ENCODE data around the gene NELL2. TPM values are rescaled to one million over a fixed set of nuclear protein-coding genes. Genes with fewer than 3 reads are reported as not detected.

NELL2 gene
- total RNA-seq, 1 donor from 2014 or later, result 1.7 TPM

- no peaks in the 10 kb centered on the region for H3K9me3 Mint-ChIP-seq (ENCODE audit: unreplicated experiment)
- H3K36me3 Mint-ChIP-seq (ENCODE audit: low read depth, unreplicated experiment), result no peaks in the 10 kb centered on the region
- peaks cover 12% of the 10 kb centered on the region for H3K4me1 Mint-ChIP-seq (ENCODE audit: unreplicated experiment)
- H3K27me3 Mint-ChIP-seq (ENCODE audit: unreplicated experiment), result no peaks in the 10 kb centered on the region
- no peak for DNase-seq (ENCODE audit: low spot score)
- TF ChIP-seq CTCF (IDR thresholded peaks at IDR 0.05; ENCODE audit: unreplicated experiment), result no peak
- H3K4me3 Mint-ChIP-seq (ENCODE audit: unreplicated experiment), result no peak overlapping the region
- no peak overlapping the region for H3K27ac Mint-ChIP-seq (ENCODE audit: unreplicated experiment)
These were observed 333.4 kb downstream of the NELL2 start for GRCh38 chr12:44542716-44543115.

GRCh38 chr12:44537354-44537753 is 338.8 kb downstream of the NELL2 start:
- Mint-ChIP-seq H3K9me3 (ENCODE audit: unreplicated experiment) (no peaks in the 10 kb centered on the region), H3K27ac (ENCODE audit: unreplicated experiment) (no peak overlapping the region), H3K27me3 (ENCODE audit: unreplicated experiment) (no peaks in the 10 kb centered on the region), H3K4me1 (ENCODE audit: unreplicated experiment) (peaks cover 5% of the 10 kb centered on the region), H3K4me3 (ENCODE audit: unreplicated experiment) (no peak overlapping the region), H3K36me3 (ENCODE audit: low read depth, unreplicated experiment) (no peaks in the 10 kb centered on the region)
- TF ChIP-seq CTCF (IDR thresholded peaks at IDR 0.05; ENCODE audit: unreplicated experiment), result no peak
- no peak for DNase-seq (ENCODE audit: low spot score)

- Mint-ChIP-seq H3K27ac (ENCODE audit: unreplicated experiment) (no peak overlapping the region), H3K27me3 (ENCODE audit: unreplicated experiment) (no peaks in the 10 kb centered on the region), H3K4me1 (ENCODE audit: unreplicated experiment) (no peaks in the 10 kb centered on the region), H3K36me3 (ENCODE audit: low read depth, unreplicated experiment) (no peaks in the 10 kb centered on the region), H3K9me3 (ENCODE audit: unreplicated experiment) (no peaks in the 10 kb centered on the region), H3K4me3 (ENCODE audit: unreplicated experiment) (no peak overlapping the region)
- no peak for DNase-seq (ENCODE audit: low spot score)
- no peak for TF ChIP-seq CTCF (IDR thresholded peaks at IDR 0.05; ENCODE audit: unreplicated experiment)
These were observed 343.2 kb downstream of the NELL2 start for GRCh38 chr12:44532940-44533339.

GRCh38 chr12:44531320-44531971 is 344.7 kb downstream of the NELL2 start:
- no peak for DNase-seq (ENCODE audit: low spot score)
- H3K36me3 Mint-ChIP-seq (ENCODE audit: low read depth, unreplicated experiment), result no peaks in the 10 kb centered on the region
- TF ChIP-seq CTCF (IDR thresholded peaks at IDR 0.05; ENCODE audit: unreplicated experiment), result no peak

GRCh38 chr12:44526655-44527182 is 349.4 kb downstream of the NELL2 start:
- Mint-ChIP-seq H3K27me3 (ENCODE audit: unreplicated experiment) (no peaks in the 10 kb centered on the region), H3K4me1 (ENCODE audit: unreplicated experiment) (no peaks in the 10 kb centered on the region), H3K27ac (ENCODE audit: unreplicated experiment) (no peak overlapping the region), H3K36me3 (ENCODE audit: low read depth, unreplicated experiment) (no peaks in the 10 kb centered on the region), H3K9me3 (ENCODE audit: unreplicated experiment) (no peaks in the 10 kb centered on the region), H3K4me3 (ENCODE audit: unreplicated experiment) (no peak overlapping the region)
- TF ChIP-seq CTCF (IDR thresholded peaks at IDR 0.05; ENCODE audit: unreplicated experiment), result peak; percentile 15
- DNase-seq (ENCODE audit: low spot score), result no peak

More at GRCh38 chr12:44531320-44531971, 344.7 kb downstream of the NELL2 start:
- no peaks in the 10 kb centered on the region for H3K9me3 Mint-ChIP-seq (ENCODE audit: unreplicated experiment)
- no peaks in the 10 kb centered on the region for H3K27me3 Mint-ChIP-seq (ENCODE audit: unreplicated experiment)
- no peaks in the 10 kb centered on the region for H3K4me1 Mint-ChIP-seq (ENCODE audit: unreplicated experiment)
- no peak overlapping the region for H3K4me3 Mint-ChIP-seq (ENCODE audit: unreplicated experiment)
- H3K27ac Mint-ChIP-seq (ENCODE audit: unreplicated experiment), result no peak overlapping the region

Measured in endothelial cell (in vitro differentiated cells).